Neural crest cell (in vitro differentiated cells): ENCODE measurements around the gene JAG2. TPM values are rescaled to one million over a fixed set of nuclear protein-coding genes. Genes with fewer than 3 reads are reported as not detected.

ENCODE experiments used
- DNase-seq: peaks from one replicate; pipeline ENCODE4 v3.0.0; 2021; ENCODE audit warnings: low read depth, mixed read lengths, low spot score
- H3K27ac Mint-ChIP-seq: one replicate; pipeline ENCODE4 v1.8.0; 2021; ENCODE audit warnings: mild to moderate bottlenecking, mixed read lengths; ENCODE audit not compliant: unreplicated experiment
- H3K27me3 Mint-ChIP-seq: 2 replicates; pipeline ENCODE4 v1.8.0; 2021; ENCODE audit warnings: low read depth, mild to moderate bottlenecking, mixed read lengths
- H3K36me3 Mint-ChIP-seq: 2 replicates; pipeline ENCODE4 v1.8.0; 2021; ENCODE audit warnings: low read depth, mild to moderate bottlenecking, mixed read lengths
- H3K4me1 Mint-ChIP-seq: 2 replicates; pipeline ENCODE4 v1.8.0; 2021; ENCODE audit warnings: mixed read lengths
- H3K4me3 Mint-ChIP-seq: one replicate; pipeline ENCODE4 v1.8.0; 2021; ENCODE audit warnings: mild to moderate bottlenecking, mixed read lengths
- H3K9me3 Mint-ChIP-seq: 2 replicates; pipeline ENCODE4 v1.8.0; 2021; ENCODE audit warnings: mixed read lengths
- total RNA-seq: library from RNA; stranded (reverse); gene quantifications from 2 replicates; pipeline ENCODE4 v1.2.1, GENCODE V29; 2021
- TF ChIP-seq, protein P1 (sequence below): fragments of 200-600 bp; sonication (generic); conservative IDR thresholded peaks from 2 replicates; pipeline ENCODE4 v1.5.0; 2021; ENCODE audit warnings: antibody characterized with exemption, mild to moderate bottlenecking

The JAG2 gene
- total RNA-seq, 1 donor from 2014 or later: 4.2 TPM

DNA sequence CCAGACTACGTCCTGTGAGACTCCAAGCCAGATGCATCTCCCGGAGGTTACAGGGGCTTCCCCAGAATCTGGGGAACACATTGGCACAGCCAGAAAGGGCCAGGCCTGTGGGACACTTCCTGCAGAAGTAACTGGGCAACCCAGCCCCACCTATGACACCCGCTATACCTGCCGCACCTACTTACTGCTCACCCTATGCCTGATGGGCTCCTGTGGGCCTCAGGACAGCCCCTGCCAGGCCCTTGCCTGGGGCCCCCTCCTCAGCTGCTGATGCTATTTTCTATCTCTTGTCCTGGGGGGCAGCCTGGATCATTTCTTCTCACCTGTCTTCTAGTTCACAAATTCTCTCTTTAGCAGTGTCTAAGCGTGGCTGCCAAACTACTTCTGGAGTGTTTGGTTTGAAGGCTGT lies 28.7 kb downstream of the JAG2 start:
- Mint-ChIP-seq H3K27ac (no peak overlapping the region), H3K4me3 (no peak overlapping the region), H3K9me3 (peaks cover 3% of the 10 kb centered on the region), H3K36me3 (peaks cover 3% of the 10 kb centered on the region), H3K27me3 (peaks cover 1% of the 10 kb centered on the region), H3K4me1 (no peaks in the 10 kb centered on the region)
- TF ChIP-seq, protein P1, sequence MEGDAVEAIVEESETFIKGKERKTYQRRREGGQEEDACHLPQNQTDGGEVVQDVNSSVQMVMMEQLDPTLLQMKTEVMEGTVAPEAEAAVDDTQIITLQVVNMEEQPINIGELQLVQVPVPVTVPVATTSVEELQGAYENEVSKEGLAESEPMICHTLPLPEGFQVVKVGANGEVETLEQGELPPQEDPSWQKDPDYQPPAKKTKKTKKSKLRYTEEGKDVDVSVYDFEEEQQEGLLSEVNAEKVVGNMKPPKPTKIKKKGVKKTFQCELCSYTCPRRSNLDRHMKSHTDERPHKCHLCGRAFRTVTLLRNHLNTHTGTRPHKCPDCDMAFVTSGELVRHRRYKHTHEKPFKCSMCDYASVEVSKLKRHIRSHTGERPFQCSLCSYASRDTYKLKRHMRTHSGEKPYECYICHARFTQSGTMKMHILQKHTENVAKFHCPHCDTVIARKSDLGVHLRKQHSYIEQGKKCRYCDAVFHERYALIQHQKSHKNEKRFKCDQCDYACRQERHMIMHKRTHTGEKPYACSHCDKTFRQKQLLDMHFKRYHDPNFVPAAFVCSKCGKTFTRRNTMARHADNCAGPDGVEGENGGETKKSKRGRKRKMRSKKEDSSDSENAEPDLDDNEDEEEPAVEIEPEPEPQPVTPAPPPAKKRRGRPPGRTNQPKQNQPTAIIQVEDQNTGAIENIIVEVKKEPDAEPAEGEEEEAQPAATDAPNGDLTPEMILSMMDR: no peak
- DNase-seq: no peak

DNA sequence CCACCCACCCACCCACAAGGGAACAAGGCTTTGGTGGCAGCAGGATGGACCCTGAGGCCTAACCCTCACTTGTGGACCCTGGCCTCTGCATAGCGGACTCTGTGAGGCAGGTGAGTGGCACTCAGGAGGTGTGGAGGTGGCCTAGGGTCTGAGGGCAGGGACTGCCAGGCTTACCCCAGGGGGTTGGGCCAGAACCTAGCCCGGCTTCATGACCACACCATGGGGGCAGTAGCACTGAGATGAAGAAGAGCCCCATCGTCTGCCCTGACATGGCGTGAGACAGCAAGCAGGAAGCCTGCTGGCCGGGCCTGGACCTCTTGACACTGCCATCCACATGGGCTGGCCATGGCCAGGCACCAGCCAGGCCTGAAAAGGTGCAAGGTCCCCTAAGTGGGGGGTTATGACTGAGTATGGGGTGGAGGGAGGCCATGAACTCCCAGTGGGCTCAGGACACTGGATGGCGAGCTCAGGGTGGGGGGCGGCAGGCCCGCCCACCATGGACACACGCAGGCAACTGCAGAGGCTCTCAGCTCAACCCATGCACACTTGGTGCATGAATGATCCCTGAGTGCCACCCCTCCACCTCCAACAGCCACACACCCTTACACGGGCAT lies 29.3 kb downstream of the JAG2 start:
- no peak overlapping the region for H3K27ac Mint-ChIP-seq
- no peak for DNase-seq
- peaks cover 3% of the 10 kb centered on the region for H3K36me3 Mint-ChIP-seq
- peaks cover 3% of the 10 kb centered on the region for H3K27me3 Mint-ChIP-seq
- peaks cover 3% of the 10 kb centered on the region for H3K9me3 Mint-ChIP-seq
- H3K4me3 Mint-ChIP-seq: no peak overlapping the region
- no peaks in the 10 kb centered on the region for H3K4me1 Mint-ChIP-seq
- TF ChIP-seq, protein P1: no peak

DNA sequence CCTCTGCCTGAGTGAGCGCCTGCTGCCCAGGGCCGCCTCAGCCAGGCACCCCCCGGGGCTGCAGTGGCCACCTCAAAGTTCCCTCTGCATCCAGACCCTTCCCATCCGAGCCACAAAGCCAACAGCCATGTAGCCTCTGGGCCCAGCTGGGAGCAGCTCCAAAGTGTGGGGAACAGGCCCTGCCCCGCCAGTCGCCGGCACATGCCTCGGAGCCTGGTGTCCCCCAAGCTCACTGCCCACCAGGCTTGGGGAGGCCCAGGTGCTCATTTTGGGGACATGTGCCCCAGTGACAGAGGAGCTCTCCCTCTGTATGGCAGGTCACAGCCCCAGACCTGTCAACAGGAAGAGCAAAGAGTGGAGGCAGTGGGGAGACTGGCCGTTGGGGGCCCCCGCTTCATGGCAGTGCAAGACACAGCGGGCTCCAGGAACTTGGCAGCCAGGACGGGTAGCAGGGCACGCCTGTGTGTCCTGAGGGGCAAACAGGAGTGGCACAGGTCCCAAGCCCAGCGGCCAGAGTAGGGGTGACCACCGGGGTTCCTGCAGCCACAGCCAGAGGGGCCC lies 29.9 kb downstream of the JAG2 start:
- Mint-ChIP-seq H3K4me1 (no peaks in the 10 kb centered on the region), H3K4me3 (no peak overlapping the region), H3K9me3 (peaks cover 3% of the 10 kb centered on the region), H3K36me3 (peaks cover 3% of the 10 kb centered on the region), H3K27ac (no peak overlapping the region), H3K27me3 (peaks cover 3% of the 10 kb centered on the region)
- no peak for DNase-seq
- TF ChIP-seq, protein P1: no peak

DNA sequence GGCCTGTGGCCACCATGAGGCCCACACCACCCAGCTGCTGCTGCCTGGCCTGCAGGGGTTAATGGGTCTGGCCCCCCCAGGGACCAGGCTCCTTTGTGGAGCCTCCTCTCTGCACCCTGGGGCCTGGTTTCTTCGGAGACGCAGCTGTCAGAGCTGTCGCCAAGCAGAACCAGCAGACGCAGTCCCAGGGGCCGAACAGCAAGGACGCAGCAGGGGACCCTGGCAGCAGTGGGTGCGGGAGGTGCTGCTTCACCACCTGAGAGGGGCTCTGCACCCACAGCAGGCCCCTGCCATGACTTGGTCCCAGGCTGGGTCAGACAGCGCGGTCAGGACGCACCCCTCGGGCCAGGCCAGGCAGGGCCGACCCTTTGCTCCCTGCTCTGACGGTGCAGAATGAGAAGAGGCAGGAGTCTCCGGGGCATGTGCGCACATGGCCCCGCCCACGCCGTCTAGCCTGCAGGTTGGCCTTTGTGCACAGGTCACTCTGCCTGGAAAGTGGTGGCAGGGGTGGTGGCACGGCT lies 30.5 kb downstream of the JAG2 start:
- DNase-seq: no peak
- Mint-ChIP-seq H3K27ac (no peak overlapping the region), H3K4me3 (no peak overlapping the region), H3K36me3 (peaks cover 5% of the 10 kb centered on the region), H3K4me1 (no peaks in the 10 kb centered on the region), H3K9me3 (peaks cover 3% of the 10 kb centered on the region), H3K27me3 (peaks cover 7% of the 10 kb centered on the region)
- TF ChIP-seq, protein P1: no peak

DNA sequence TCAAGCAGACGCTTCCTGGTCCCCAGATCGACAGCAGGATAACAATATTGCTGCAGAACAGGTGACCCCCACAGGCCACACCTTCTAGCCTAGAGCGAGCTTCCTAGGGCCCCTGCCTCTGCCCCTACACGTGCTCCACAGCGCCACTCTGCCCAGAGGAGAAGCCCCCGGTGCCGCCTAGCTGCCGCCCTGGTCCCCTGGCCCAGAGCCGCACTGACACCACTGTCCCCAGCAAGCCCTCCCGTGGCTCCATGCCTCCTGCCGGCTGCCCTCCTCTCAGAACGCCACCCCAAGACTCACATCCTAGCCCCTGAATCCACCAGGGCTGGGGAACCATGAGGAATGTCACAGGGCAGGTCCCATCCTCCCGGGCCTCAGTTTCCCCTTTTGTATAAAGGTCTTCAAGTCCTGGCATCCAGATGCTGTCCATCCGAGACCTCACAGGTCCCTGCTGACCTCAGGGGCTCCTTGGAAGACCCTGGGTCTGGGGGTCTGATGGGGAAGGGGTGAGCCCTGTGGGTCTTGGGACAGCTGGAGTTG lies 31.0 kb downstream of the JAG2 start:
- Mint-ChIP-seq H3K36me3 (peaks cover 5% of the 10 kb centered on the region), H3K4me1 (no peaks in the 10 kb centered on the region), H3K27me3 (peaks cover 9% of the 10 kb centered on the region), H3K9me3 (peaks cover 3% of the 10 kb centered on the region), H3K4me3 (no peak overlapping the region), H3K27ac (no peak overlapping the region)
- DNase-seq: no peak
- TF ChIP-seq, protein P1: no peak
